Memory B cell (primary cell): ENCODE results near the gene HELZ.
"Not testable (repeated sequence)": the region's sequence is repeated elsewhere in the genome, so short reads cannot be mapped to it uniquely, and the experiment has no call there.

ENCODE experiments used
- ATAC-seq: fragments of 150-1000 bp; cut with Tn5 transposase; 2 replicates; pipeline ENCODE4 v1.10.0; 2021; ENCODE audit warnings: low read depth, mild to moderate bottlenecking, moderate library complexity
- DNase-seq, 2 donors: peaks; one replicate each; pipeline ENCODE4 v3.0.0; 2022; ENCODE audit warnings: low spot score in 2 of 2
- H3K27ac Mint-ChIP-seq: one replicate; pipeline ENCODE4 v1.8.0; 2022; ENCODE audit warnings: mild to moderate bottlenecking, moderate library complexity, mixed read lengths
- H3K27me3 Mint-ChIP-seq: one replicate; pipeline ENCODE4 v1.8.0; 2022; ENCODE audit warnings: mixed read lengths
- H3K36me3 Mint-ChIP-seq: one replicate; pipeline ENCODE4 v1.8.0; 2022; ENCODE audit warnings: mild to moderate bottlenecking, mixed read lengths
- H3K4me1 Mint-ChIP-seq: one replicate; pipeline ENCODE4 v1.8.0; 2022; ENCODE audit warnings: mixed read lengths
- H3K4me3 Mint-ChIP-seq: one replicate; pipeline ENCODE4 v1.8.0; 2022; ENCODE audit warnings: mild to moderate bottlenecking, moderate library complexity, mixed read lengths
- H3K9me3 Mint-ChIP-seq: one replicate; pipeline ENCODE4 v1.8.0; 2022; ENCODE audit warnings: mixed read lengths

The HELZ gene

GRCh38 chr17:67049025-67049739 lies 195.8 kb downstream of the HELZ start:
- H3K4me3 Mint-ChIP-seq = no peak overlapping the region
- peaks cover 3% of the 10 kb centered on the region for H3K36me3 Mint-ChIP-seq
- ATAC-seq = no peak
- H3K4me1 Mint-ChIP-seq = no peaks in the 10 kb centered on the region
- peaks cover 3% of the 10 kb centered on the region for H3K27me3 Mint-ChIP-seq
- H3K27ac Mint-ChIP-seq = no peak overlapping the region
- peaks cover 5% of the 10 kb centered on the region for H3K9me3 Mint-ChIP-seq
- no peak for DNase-seq

DNA sequence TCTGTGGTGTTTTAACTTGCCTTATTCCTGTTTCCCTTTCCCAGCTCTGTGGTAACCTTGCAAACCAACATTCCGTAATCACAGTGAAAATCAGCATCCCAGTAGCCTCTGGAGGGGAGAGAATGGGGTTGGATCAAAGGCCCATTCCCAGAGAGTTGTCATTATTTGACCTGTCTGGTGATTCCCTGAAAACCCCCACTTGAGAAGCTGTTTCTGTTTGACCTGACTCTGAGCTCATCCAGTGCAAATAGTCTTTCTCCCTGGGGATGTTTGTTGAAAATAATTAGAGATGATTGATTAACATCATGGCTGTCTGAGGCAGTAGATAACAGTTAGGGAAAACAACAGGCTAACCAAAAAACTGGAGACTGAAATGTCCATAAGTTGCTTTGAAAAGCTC lies 197.6 kb downstream of the HELZ start:
- Mint-ChIP-seq H3K4me1 (no peaks in the 10 kb centered on the region), H3K36me3 (peaks cover 3% of the 10 kb centered on the region), H3K27ac (no peak overlapping the region), H3K27me3 (peaks cover 4% of the 10 kb centered on the region), H3K9me3 (peaks cover 5% of the 10 kb centered on the region), H3K4me3 (no peak overlapping the region)
- no peak for DNase-seq
- ATAC-seq = no peak

DNA sequence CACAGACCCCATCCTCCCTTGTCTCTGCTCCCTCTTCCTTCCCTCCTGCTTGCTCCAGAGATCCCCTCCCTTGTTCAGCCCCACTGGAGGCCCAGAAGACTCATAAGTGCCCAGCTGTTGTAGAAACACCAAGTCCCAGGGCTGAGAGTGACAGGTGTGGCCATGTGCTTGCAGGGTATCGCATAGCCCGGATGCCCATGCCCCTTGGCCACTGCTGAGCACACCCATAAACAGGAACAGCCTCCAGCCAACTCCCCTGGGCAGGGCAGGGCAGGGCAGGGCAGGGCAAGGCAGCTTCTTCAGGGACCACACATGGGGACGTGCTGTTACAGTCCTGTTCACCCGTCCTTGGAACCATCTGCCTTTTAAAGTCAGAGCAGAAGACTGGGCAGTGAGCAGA lies 198.6 kb downstream of the HELZ start:
- Mint-ChIP-seq H3K4me1 (no peaks in the 10 kb centered on the region), H3K4me3 (no peak overlapping the region), H3K27me3 (peaks cover 4% of the 10 kb centered on the region), H3K36me3 (peaks cover 3% of the 10 kb centered on the region), H3K27ac (no peak overlapping the region), H3K9me3 (peaks cover 5% of the 10 kb centered on the region)
- DNase-seq (no peak), ATAC-seq (no peak)

DNA sequence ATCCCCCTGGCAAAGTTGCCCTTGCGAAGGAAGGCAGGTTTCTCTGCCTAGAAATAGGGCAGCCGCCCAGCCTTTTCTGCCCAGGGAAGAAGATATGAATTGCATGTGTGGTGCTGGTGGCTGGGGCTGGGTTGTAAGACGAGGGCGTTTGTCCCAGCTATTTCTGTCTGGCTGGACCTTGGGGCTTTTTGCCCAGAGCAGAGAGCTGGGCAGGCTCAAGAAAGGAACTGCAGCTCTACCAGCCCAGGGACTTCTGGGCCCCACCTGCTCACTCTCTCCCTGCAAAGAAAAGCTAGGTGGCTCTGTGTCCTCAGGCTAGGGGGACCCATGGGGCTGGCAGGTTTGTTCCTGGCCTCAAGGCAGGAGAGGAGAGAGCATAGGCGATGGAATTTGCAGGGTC lies 200.1 kb downstream of the HELZ start:
- Mint-ChIP-seq H3K4me3 (no peak overlapping the region), H3K36me3 (peaks cover 5% of the 10 kb centered on the region), H3K4me1 (no peaks in the 10 kb centered on the region), H3K27ac (no peak overlapping the region), H3K27me3 (peaks cover 7% of the 10 kb centered on the region), H3K9me3 (peaks cover 5% of the 10 kb centered on the region)
- ATAC-seq (no peak), DNase-seq (no peak)

GRCh38 chr17:67044016-67044772 lies 200.8 kb downstream of the HELZ start, which contains the start of gene CACNG1:
Gene CACNG1, plus strand, starts transcription at chr17:67044554. Its CDS starts 107 bp downstream, at chr17:67044661.
- no peak for DNase-seq
- peaks cover 7% of the 10 kb centered on the region for H3K27me3 Mint-ChIP-seq
- peaks cover 5% of the 10 kb centered on the region for H3K36me3 Mint-ChIP-seq
- ATAC-seq = no peak
- peaks cover 5% of the 10 kb centered on the region for H3K9me3 Mint-ChIP-seq
- no peak within 1 kb of the TSS for H3K27ac Mint-ChIP-seq
- H3K4me3 Mint-ChIP-seq = no peak within 1 kb of the TSS
- H3K4me1 Mint-ChIP-seq = no peaks in the 10 kb centered on the region

- peaks cover 1% of the 10 kb centered on the region for H3K9me3 Mint-ChIP-seq
- peaks cover 3% of the 10 kb centered on the region for H3K36me3 Mint-ChIP-seq
- no peak overlapping the region for H3K27ac Mint-ChIP-seq
- no peak overlapping the region for H3K4me3 Mint-ChIP-seq
- DNase-seq (no peak), ATAC-seq (no peak)
- peaks cover 7% of the 10 kb centered on the region for H3K27me3 Mint-ChIP-seq
- no peaks in the 10 kb centered on the region for H3K4me1 Mint-ChIP-seq
Measured at GRCh38 chr17:67043283-67043682, 201.7 kb downstream of the HELZ start.

DNA sequence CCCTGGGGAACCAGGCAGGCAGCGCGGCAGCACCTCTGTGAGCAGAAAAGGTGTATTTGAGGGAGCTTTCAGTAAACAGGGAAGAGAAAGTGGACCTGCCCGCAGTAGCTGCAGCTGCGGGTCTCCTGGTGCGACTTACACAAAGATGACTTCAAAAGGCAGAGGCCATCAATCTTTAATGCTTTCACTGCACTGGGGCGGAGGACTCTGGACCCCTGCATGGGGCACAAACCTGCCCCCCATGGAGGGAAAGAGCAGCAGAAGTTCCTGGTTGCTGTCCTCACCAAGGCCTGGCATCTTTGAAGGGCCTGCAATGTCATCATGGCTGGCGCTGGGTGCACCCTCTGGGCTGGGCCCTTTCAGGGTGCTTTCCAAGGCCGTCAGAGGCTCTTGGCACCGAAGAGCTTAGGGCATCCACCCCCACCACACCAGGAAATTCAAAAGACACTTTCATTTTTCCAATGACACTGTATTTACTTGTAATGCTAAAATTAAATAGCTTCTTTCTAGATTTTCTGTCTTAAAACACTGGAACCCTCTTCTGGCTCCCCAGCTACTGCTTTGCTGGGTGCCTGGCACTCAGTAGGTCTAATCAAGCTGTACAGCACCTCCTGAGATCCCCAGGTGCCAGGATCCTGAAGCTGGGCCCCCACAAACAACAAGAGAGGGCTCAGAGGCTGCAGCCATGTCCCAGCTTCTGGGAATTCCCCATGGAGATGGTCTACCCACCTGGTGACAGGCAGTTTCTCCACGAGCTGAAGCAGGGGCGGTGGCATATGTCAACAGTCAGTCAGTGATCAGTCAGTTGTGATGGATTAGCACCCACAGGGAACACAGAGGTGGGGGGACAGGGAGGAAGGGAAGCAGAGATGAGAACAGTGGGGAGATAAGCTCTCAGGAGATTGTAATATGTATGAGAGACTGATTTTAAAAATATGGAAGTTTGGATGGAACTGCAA lies 202.8 kb downstream of the HELZ start:
- H3K36me3 Mint-ChIP-seq = peaks cover 3% of the 10 kb centered on the region
- no peaks in the 10 kb centered on the region for H3K4me1 Mint-ChIP-seq
- peaks cover 1% of the 10 kb centered on the region for H3K9me3 Mint-ChIP-seq
- DNase-seq (no peak), ATAC-seq (no peak)
- H3K4me3 Mint-ChIP-seq = no peak overlapping the region
- H3K27me3 Mint-ChIP-seq = peaks cover 11% of the 10 kb centered on the region
- no peak overlapping the region for H3K27ac Mint-ChIP-seq

GRCh38 chr17:67041531-67041930 lies 203.5 kb downstream of the HELZ start:
- H3K4me3 Mint-ChIP-seq = no peak overlapping the region
- no peak for ATAC-seq
- H3K36me3 Mint-ChIP-seq = peaks cover 3% of the 10 kb centered on the region
- H3K27me3 Mint-ChIP-seq = peaks cover 13% of the 10 kb centered on the region
- no peak overlapping the region for H3K27ac Mint-ChIP-seq
- no peaks in the 10 kb centered on the region for H3K4me1 Mint-ChIP-seq
- no peak for DNase-seq
- H3K9me3 Mint-ChIP-seq = no peaks in the 10 kb centered on the region

DNA sequence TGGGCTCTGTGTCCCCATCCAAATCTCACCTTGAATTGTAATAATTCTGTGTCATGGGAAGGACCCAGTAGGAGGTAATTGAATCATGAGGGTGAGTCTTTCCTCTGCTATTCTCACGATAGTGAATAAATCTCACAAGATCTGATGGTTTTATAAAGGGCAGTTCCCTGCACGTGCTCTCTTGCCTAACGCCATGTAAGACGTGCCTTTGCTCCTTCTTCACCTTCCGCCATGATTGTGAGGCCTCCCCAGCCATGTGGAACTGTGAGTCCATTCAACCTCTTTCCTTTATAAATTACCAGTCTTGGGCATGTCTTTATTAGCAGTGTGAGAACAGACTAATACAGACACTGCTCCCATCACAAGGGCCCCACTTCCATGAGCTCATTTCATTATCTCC lies 203.9 kb downstream of the HELZ start:
- peaks cover 15% of the 10 kb centered on the region for H3K27me3 Mint-ChIP-seq
- not testable (repeated sequence) for H3K36me3 Mint-ChIP-seq, DNase-seq, H3K4me3 Mint-ChIP-seq, H3K4me1 Mint-ChIP-seq, H3K9me3 Mint-ChIP-seq, H3K27ac Mint-ChIP-seq, ATAC-seq

GRCh38 chr17:67040652-67041051 lies 204.3 kb downstream of the HELZ start:
- Mint-ChIP-seq H3K4me1 (no peaks in the 10 kb centered on the region), H3K36me3 (peaks cover 2% of the 10 kb centered on the region), H3K27ac (no peak overlapping the region), H3K9me3 (no peaks in the 10 kb centered on the region), H3K4me3 (no peak overlapping the region), H3K27me3 (peaks cover 17% of the 10 kb centered on the region)
- ATAC-seq (no peak), DNase-seq (no peak)

GRCh38 chr17:67038861-67039365 lies 206.1 kb downstream of the HELZ start:
- H3K4me3 Mint-ChIP-seq = no peak overlapping the region
- no peaks in the 10 kb centered on the region for H3K4me1 Mint-ChIP-seq
- peaks cover 4% of the 10 kb centered on the region for H3K9me3 Mint-ChIP-seq
- peaks cover 2% of the 10 kb centered on the region for H3K36me3 Mint-ChIP-seq
- H3K27me3 Mint-ChIP-seq = peaks cover 22% of the 10 kb centered on the region
- DNase-seq = no peak
- H3K27ac Mint-ChIP-seq = no peak overlapping the region
- no peak for ATAC-seq

DNA sequence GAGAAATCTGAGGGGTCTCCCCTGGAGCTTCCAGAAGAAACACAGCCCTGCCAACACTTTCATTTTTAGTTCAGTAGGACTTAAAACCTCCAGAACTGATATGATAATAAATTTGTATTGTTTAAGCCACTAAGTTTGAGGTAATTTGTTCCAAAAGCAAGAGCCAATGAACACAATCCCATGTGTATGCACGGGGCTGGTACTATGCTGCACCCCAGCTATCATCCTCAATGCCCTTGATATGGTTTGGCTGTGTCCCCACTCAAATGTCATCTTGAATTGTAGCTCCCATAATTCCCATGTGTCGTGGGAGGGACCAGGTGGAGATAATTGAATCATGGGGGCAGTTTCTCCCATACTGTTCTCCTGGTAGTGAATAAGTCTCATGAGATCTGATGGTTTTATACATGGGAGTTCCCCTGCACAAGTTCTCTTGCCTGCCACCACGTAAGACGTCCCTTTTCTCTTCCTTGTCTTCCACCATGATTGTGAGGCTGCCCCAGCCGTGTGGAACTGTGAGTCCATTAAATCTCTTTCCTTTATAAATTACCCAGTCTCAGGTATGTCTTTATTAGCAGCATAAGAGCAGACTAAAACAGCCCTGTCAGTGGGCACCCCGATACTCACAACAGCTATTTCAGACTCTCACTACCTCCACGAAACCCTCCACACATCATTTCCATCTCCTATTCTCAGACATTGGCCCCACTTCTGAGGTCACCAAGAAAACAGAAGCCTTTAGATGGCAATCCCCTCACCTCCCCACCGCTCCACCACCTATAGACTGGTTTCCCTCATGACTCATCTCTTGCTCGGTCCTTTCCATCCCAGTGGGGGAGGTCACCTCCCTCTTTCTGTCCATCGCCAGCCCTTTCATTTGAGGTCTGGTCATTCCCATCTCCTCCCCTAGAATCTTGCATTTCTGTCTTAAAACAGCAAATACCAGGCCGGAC lies 209.6 kb downstream of the HELZ start:
- no peak for DNase-seq
- no peak overlapping the region for H3K27ac Mint-ChIP-seq

GRCh38 chr17:67033613-67034012 lies 211.4 kb downstream of the HELZ start:
- no peaks in the 10 kb centered on the region for H3K4me1 Mint-ChIP-seq
- DNase-seq = no peak
- H3K36me3 Mint-ChIP-seq = no peaks in the 10 kb centered on the region
- peaks cover 18% of the 10 kb centered on the region for H3K27me3 Mint-ChIP-seq
- ATAC-seq = no peak
- H3K9me3 Mint-ChIP-seq = peaks cover 4% of the 10 kb centered on the region
- H3K27ac Mint-ChIP-seq = no peak overlapping the region
- no peak overlapping the region for H3K4me3 Mint-ChIP-seq

More for the DNA sequence above, 209.6 kb downstream of the HELZ start:
- H3K9me3 Mint-ChIP-seq = peaks cover 4% of the 10 kb centered on the region
- H3K4me1 Mint-ChIP-seq = no peaks in the 10 kb centered on the region
- H3K36me3 Mint-ChIP-seq = no peaks in the 10 kb centered on the region
- no peak for ATAC-seq
- H3K27me3 Mint-ChIP-seq = peaks cover 18% of the 10 kb centered on the region
- H3K4me3 Mint-ChIP-seq = no peak overlapping the region
